ENCODE measurements around the gene USH2A. TPM values are rescaled to one million over a fixed set of nuclear protein-coding genes. Genes with fewer than 3 reads are reported as not detected.

USH2A gene
- polyA plus RNA-seq, 3 donors: not detected

DNA sequence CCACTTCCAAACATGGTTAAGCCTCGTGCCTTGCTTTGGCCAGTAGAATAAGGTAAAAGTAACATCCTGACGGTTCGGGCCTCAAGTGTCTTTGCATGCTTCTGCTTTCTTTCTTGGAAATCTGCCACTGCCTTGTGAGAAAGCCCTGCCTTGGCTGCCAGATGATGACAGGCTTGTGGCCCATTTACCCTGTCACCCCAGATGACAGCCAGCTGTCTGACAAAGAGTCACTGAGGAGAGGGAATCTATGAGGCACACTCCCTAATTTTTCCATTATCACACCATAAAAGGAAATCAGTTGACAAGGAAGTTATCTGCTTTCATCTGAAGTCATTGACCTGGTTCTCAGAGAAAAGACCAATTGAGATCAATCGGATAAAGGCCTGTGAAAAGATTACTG lies 199.8 kb downstream of the USH2A start:
- Histone ChIP-seq H3K36me3 (replicated peaks in 1 of 2; ENCODE audit: control insufficient read depth in 1 of 2, insufficient read depth in 2 of 2, low read length in 2 of 2) (no peaks in the 10 kb centered on the region), H3K27me3 (ENCODE audit: control insufficient read depth in 2 of 2, insufficient read depth in 2 of 2, low read length in 2 of 2) (no peaks in the 10 kb centered on the region), H3K9me3 (replicated peaks in 1 of 2; ENCODE audit: control insufficient read depth in 1 of 2, insufficient read depth in 1 of 2, low read length in 2 of 2) (no peaks in the 10 kb centered on the region), H3K9ac (ENCODE audit: insufficient read depth, low read length, poor library complexity, severe bottlenecking) (no peak overlapping the region), H3K27ac (ENCODE audit: low read depth in 1 of 2, low read length in 2 of 2) (no peak overlapping the region), H2AFZ (ENCODE audit: insufficient read depth, low read depth, low read length, poor library complexity, severe bottlenecking) (no peak overlapping the region), H3K4me3 (replicated peaks in 1 of 3; ENCODE audit: low read depth in 2 of 3, low read length in 3 of 3) (no peak overlapping the region), H3K79me2 (ENCODE audit: insufficient read depth, low read length) (no peaks in the 10 kb centered on the region), H3K4me1 (ENCODE audit: control insufficient read depth in 1 of 2, insufficient read depth in 2 of 2, low read length in 2 of 2) (no peaks in the 10 kb centered on the region), H4K20me1 (ENCODE audit: insufficient read depth, low read length) (no peaks in the 10 kb centered on the region), H3K4me2 (replicated peaks; ENCODE audit: extremely low read depth, low read length, poor library complexity, severe bottlenecking) (no peak overlapping the region)
- TF ChIP-seq, protein P1, sequence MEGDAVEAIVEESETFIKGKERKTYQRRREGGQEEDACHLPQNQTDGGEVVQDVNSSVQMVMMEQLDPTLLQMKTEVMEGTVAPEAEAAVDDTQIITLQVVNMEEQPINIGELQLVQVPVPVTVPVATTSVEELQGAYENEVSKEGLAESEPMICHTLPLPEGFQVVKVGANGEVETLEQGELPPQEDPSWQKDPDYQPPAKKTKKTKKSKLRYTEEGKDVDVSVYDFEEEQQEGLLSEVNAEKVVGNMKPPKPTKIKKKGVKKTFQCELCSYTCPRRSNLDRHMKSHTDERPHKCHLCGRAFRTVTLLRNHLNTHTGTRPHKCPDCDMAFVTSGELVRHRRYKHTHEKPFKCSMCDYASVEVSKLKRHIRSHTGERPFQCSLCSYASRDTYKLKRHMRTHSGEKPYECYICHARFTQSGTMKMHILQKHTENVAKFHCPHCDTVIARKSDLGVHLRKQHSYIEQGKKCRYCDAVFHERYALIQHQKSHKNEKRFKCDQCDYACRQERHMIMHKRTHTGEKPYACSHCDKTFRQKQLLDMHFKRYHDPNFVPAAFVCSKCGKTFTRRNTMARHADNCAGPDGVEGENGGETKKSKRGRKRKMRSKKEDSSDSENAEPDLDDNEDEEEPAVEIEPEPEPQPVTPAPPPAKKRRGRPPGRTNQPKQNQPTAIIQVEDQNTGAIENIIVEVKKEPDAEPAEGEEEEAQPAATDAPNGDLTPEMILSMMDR (IDR thresholded peaks at IDR 0.05): no peak
- no peaks in the 10 kb centered on the region for H3K36me3 Mint-ChIP-seq
- H3K27ac Mint-ChIP-seq: no peak overlapping the region
- intact Hi-C loops (cut with micrococcal nuclease): no loop called here
- H3K9me3 Mint-ChIP-seq: peaks cover 0 to 1% (median 0%) of the 10 kb centered on the region in 7 donors
- peaks cover 5% of the 10 kb centered on the region for H3K4me1 Mint-ChIP-seq
- 100% methylated on average over 1 of the region's 4 CpGs for WGBS (ENCODE audit: insufficient coverage)
- no peak overlapping the region for H3K4me3 Mint-ChIP-seq
- H3K27me3 Mint-ChIP-seq (ENCODE audit: low read depth in 3 of 3): peaks cover 0 to 3% (median 0%) of the 10 kb centered on the region in 3 donors
- DNase-seq: no peak

GRCh38 chr1:216222288-216222687 lies 201.0 kb downstream of the USH2A start:
- 100% methylated on average over 1 of the region's 2 CpGs for WGBS (ENCODE audit: insufficient coverage)
- Histone ChIP-seq H3K79me2 (ENCODE audit: insufficient read depth, low read length) (no peaks in the 10 kb centered on the region), H2AFZ (ENCODE audit: insufficient read depth, low read depth, low read length, poor library complexity, severe bottlenecking) (no peak overlapping the region), H3K4me3 (replicated peaks in 1 of 3; ENCODE audit: low read depth in 2 of 3, low read length in 3 of 3) (no peak overlapping the region), H3K4me2 (replicated peaks; ENCODE audit: extremely low read depth, low read length, poor library complexity, severe bottlenecking) (no peak overlapping the region), H3K9me3 (replicated peaks in 1 of 2; ENCODE audit: control insufficient read depth in 1 of 2, insufficient read depth in 1 of 2, low read length in 2 of 2) (no peaks in the 10 kb centered on the region), H3K9ac (ENCODE audit: insufficient read depth, low read length, poor library complexity, severe bottlenecking) (no peak overlapping the region), H3K27me3 (ENCODE audit: control insufficient read depth in 2 of 2, insufficient read depth in 2 of 2, low read length in 2 of 2) (no peaks in the 10 kb centered on the region), H3K36me3 (replicated peaks in 1 of 2; ENCODE audit: control insufficient read depth in 1 of 2, insufficient read depth in 2 of 2, low read length in 2 of 2) (no peaks in the 10 kb centered on the region), H4K20me1 (ENCODE audit: insufficient read depth, low read length) (no peaks in the 10 kb centered on the region), H3K27ac (ENCODE audit: low read depth in 1 of 2, low read length in 2 of 2) (no peak overlapping the region), H3K4me1 (ENCODE audit: control insufficient read depth in 1 of 2, insufficient read depth in 2 of 2, low read length in 2 of 2) (no peaks in the 10 kb centered on the region)
- Mint-ChIP-seq H3K27me3 (ENCODE audit: low read depth in 3 of 3) (peaks cover 0 to 3% (median 0%) of the 10 kb centered on the region in 3 donors), H3K27ac (no peak overlapping the region), H3K4me3 (no peak overlapping the region), H3K36me3 (no peaks in the 10 kb centered on the region), H3K9me3 (no peaks in the 10 kb centered on the region), H3K4me1 (peaks cover 5% of the 10 kb centered on the region)
- TF ChIP-seq, protein P1 (IDR thresholded peaks at IDR 0.05): no peak
- intact Hi-C loops (cut with micrococcal nuclease): no loop called here
- no peak for DNase-seq
